ENCODE measurements around the gene SPSB4.

DNA sequence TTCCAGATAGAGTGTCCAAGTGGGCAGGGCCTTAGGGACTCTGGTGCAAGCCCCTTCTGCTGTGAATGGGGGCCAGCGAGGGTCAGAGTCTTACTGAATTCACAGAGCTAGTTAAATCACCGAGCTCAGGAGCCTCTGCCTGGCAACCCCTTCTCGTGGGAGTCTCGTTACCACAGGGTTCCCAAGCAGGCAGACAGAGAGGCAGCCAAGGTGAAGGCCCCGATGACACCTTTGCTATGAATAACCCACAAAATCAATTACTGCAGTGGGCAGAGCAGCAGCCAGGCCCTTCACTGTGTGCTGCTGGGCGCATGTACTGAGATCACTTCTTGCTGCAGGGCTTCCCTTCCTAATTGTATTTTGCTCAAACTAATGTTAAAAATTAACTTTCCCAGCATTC lies 56.9 kb downstream of the SPSB4 start:
- no peak for TF ChIP-seq POLR2A (IDR thresholded peaks at IDR 0.05; ENCODE audit: low read depth, low read length)
- no peak for TF ChIP-seq FOS (IDR thresholded peaks at IDR 0.05; ENCODE audit: borderline replicate concordance, insufficient read depth, low read length)
- no peak for TF ChIP-seq POLR2AphosphoS5 (IDR thresholded peaks at IDR 0.05; ENCODE audit: insufficient read depth, low read depth, low read length)
- TF ChIP-seq, protein P1, sequence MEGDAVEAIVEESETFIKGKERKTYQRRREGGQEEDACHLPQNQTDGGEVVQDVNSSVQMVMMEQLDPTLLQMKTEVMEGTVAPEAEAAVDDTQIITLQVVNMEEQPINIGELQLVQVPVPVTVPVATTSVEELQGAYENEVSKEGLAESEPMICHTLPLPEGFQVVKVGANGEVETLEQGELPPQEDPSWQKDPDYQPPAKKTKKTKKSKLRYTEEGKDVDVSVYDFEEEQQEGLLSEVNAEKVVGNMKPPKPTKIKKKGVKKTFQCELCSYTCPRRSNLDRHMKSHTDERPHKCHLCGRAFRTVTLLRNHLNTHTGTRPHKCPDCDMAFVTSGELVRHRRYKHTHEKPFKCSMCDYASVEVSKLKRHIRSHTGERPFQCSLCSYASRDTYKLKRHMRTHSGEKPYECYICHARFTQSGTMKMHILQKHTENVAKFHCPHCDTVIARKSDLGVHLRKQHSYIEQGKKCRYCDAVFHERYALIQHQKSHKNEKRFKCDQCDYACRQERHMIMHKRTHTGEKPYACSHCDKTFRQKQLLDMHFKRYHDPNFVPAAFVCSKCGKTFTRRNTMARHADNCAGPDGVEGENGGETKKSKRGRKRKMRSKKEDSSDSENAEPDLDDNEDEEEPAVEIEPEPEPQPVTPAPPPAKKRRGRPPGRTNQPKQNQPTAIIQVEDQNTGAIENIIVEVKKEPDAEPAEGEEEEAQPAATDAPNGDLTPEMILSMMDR (IDR thresholded peaks at IDR 0.05; ENCODE audit: extremely low read depth in 1 of 2, insufficient read depth in 1 of 2, low read depth in 1 of 2, low read length in 2 of 2), result no peak
